Thyroid gland (tissue), 4 donors: ENCODE data around the gene EDDM13.

Experiments
- POLR2A ChIP-seq, 2 donors: fragments of 450-650 bp; IDR thresholded peaks; one replicate each; pipeline ENCODE4 v1.6.1; 2017; ENCODE audit warnings: antibody characterized with exemption in 2 of 2, mild to moderate bottlenecking in 2 of 2, moderate library complexity in 1 of 2
- TF ChIP-seq, protein P1 (sequence below), 6 experiments: fragments of 200-600 bp in 3 of 6; fragments of 450-650 bp in 3 of 6; sonication (generic) in 3 of 6; IDR thresholded peaks; one replicate each; pipeline ENCODE4 v1.5.1; 2016 to 2019; ENCODE audit warnings: antibody characterized with exemption in 6 of 6, mild to moderate bottlenecking in 2 of 6, inconsistent platforms in 1 of 6, moderate library complexity in 1 of 6

DNA sequence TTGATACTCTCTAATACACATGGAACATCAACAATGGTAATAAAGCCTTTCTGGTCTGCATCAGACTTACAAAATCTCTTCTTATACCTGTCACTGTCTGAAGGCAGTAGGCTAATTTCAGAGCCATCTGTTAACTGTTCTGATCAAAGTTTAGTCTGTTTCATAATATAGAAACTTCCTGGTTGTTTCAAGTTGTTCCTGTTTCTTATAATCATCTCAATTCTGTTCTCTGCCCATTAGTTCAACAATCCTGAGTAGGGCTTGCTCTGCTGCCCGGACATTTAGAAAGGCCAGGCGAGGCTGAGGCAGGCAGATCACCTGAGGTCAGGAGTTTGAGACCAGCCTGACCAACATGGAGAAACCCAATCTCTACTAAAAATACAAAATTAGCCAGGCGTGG, 47.4 kb downstream of the EDDM13 start:
- TF ChIP-seq, protein P1, sequence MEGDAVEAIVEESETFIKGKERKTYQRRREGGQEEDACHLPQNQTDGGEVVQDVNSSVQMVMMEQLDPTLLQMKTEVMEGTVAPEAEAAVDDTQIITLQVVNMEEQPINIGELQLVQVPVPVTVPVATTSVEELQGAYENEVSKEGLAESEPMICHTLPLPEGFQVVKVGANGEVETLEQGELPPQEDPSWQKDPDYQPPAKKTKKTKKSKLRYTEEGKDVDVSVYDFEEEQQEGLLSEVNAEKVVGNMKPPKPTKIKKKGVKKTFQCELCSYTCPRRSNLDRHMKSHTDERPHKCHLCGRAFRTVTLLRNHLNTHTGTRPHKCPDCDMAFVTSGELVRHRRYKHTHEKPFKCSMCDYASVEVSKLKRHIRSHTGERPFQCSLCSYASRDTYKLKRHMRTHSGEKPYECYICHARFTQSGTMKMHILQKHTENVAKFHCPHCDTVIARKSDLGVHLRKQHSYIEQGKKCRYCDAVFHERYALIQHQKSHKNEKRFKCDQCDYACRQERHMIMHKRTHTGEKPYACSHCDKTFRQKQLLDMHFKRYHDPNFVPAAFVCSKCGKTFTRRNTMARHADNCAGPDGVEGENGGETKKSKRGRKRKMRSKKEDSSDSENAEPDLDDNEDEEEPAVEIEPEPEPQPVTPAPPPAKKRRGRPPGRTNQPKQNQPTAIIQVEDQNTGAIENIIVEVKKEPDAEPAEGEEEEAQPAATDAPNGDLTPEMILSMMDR (IDR thresholded peaks at IDR 0.05) = no peak
- no peak for TF ChIP-seq POLR2A (IDR thresholded peaks at IDR 0.05)
